NB4 (cell line): ENCODE data around the gene SH3PXD2A.

Experiments used
- POLR2A ChIP-seq: IDR thresholded peaks from 2 replicates; pipeline ENCODE4 v1.6.1; 2011; ENCODE audit warnings: mild to moderate bottlenecking; ENCODE audit not compliant: insufficient read length; ENCODE audit errors: extremely low read depth
- TF ChIP-seq, protein P1 (sequence below): IDR thresholded peaks from one replicate; pipeline ENCODE4 v1.5.1; 2012; ENCODE audit warnings: low read depth, low read length

GRCh38 chr10:103881416-103882284, 26.3 kb upstream of the SH3PXD2A start:
- TF ChIP-seq, protein P1, sequence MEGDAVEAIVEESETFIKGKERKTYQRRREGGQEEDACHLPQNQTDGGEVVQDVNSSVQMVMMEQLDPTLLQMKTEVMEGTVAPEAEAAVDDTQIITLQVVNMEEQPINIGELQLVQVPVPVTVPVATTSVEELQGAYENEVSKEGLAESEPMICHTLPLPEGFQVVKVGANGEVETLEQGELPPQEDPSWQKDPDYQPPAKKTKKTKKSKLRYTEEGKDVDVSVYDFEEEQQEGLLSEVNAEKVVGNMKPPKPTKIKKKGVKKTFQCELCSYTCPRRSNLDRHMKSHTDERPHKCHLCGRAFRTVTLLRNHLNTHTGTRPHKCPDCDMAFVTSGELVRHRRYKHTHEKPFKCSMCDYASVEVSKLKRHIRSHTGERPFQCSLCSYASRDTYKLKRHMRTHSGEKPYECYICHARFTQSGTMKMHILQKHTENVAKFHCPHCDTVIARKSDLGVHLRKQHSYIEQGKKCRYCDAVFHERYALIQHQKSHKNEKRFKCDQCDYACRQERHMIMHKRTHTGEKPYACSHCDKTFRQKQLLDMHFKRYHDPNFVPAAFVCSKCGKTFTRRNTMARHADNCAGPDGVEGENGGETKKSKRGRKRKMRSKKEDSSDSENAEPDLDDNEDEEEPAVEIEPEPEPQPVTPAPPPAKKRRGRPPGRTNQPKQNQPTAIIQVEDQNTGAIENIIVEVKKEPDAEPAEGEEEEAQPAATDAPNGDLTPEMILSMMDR, result no peak
- TF ChIP-seq POLR2A, result no peak
